ENCODE results near the gene DUT. TPM values are rescaled to one million over a fixed set of nuclear protein-coding genes. Genes with fewer than 3 reads are reported as not detected.

DUT gene
- total and polyA plus RNA-seq, 5 donors, result 71.0 to 92.1 (median 84.1) TPM

- Histone ChIP-seq H3K27ac (ENCODE audit: low read length) (no peak overlapping the region), H3K9me3 (ENCODE audit: control insufficient read depth, low read length) (no peaks in the 10 kb centered on the region), H3K27me3 (ENCODE audit: control insufficient read depth, insufficient read depth) (no peaks in the 10 kb centered on the region), H3K4me3 (ENCODE audit: low read length) (no peak overlapping the region), H3K4me1 (ENCODE audit: control insufficient read depth, insufficient read depth, low read length) (no peaks in the 10 kb centered on the region)
- no peak for DNase-seq
- intact Hi-C loops (cut with DNase I), result no loop called here
- ATAC-seq, result no peak
- WGBS, result 84% methylated on average over 5 of the region's 5 CpGs
Observed at GRCh38 chr15:48300038-48300437, 31.2 kb upstream of the DUT start.

- H3K27ac ChIP-seq (ENCODE audit: low read length), result no peak overlapping the region
- no peak for DNase-seq
- H3K9me3 ChIP-seq (ENCODE audit: control insufficient read depth, low read length), result no peaks in the 10 kb centered on the region
- no peaks in the 10 kb centered on the region for H3K27me3 ChIP-seq (ENCODE audit: control insufficient read depth, insufficient read depth)
- no peak overlapping the region for H3K4me3 ChIP-seq (ENCODE audit: low read length)
- intact Hi-C loops (cut with DNase I), result no loop called here
- ATAC-seq, result no peak
- H3K4me1 ChIP-seq (ENCODE audit: control insufficient read depth, insufficient read depth, low read length), result no peaks in the 10 kb centered on the region
- WGBS, result 50% methylated on average over 2 of the region's 2 CpGs
Observed at GRCh38 chr15:48304398-48304797, 26.8 kb upstream of the DUT start.

- intact Hi-C loops (cut with DNase I), result no loop called here
- Histone ChIP-seq H3K27me3 (ENCODE audit: control insufficient read depth, insufficient read depth) (no peaks in the 10 kb centered on the region), H3K4me1 (ENCODE audit: control insufficient read depth, insufficient read depth, low read length) (no peaks in the 10 kb centered on the region), H3K9me3 (ENCODE audit: control insufficient read depth, low read length) (no peaks in the 10 kb centered on the region), H3K27ac (ENCODE audit: low read length) (no peak overlapping the region), H3K4me3 (ENCODE audit: low read length) (no peak overlapping the region)
- 72% methylated on average over 1 of the region's 1 CpG for WGBS
- DNase-seq (no peak), ATAC-seq (no peak)
Observed at GRCh38 chr15:48306639-48307038, 24.6 kb upstream of the DUT start.

GRCh38 chr15:48307586-48307985, 23.6 kb upstream of the DUT start:
- H3K27me3 ChIP-seq (ENCODE audit: control insufficient read depth, insufficient read depth), result no peaks in the 10 kb centered on the region
- ATAC-seq (no peak), DNase-seq (no peak)
- intact Hi-C loops (cut with DNase I), result no loop called here
- H3K4me3 ChIP-seq (ENCODE audit: low read length), result no peak overlapping the region
- no peaks in the 10 kb centered on the region for H3K4me1 ChIP-seq (ENCODE audit: control insufficient read depth, insufficient read depth, low read length)
- WGBS, result 87% methylated on average over 8 of the region's 8 CpGs
- no peak overlapping the region for H3K27ac ChIP-seq (ENCODE audit: low read length)
- H3K9me3 ChIP-seq (ENCODE audit: control insufficient read depth, low read length), result no peaks in the 10 kb centered on the region

- Histone ChIP-seq H3K4me1 (ENCODE audit: control insufficient read depth, insufficient read depth, low read length) (no peaks in the 10 kb centered on the region), H3K27me3 (ENCODE audit: control insufficient read depth, insufficient read depth) (no peaks in the 10 kb centered on the region), H3K27ac (ENCODE audit: low read length) (no peak overlapping the region), H3K4me3 (ENCODE audit: low read length) (no peak overlapping the region), H3K9me3 (ENCODE audit: control insufficient read depth, low read length) (no peaks in the 10 kb centered on the region)
- intact Hi-C loops (cut with DNase I), result no loop called here
- ATAC-seq (no peak), DNase-seq (no peak)
- 70% methylated on average over 2 of the region's 2 CpGs for WGBS
Observed at GRCh38 chr15:48309740-48310139, 21.5 kb upstream of the DUT start.

- Histone ChIP-seq H3K9me3 (ENCODE audit: control insufficient read depth, low read length) (no peaks in the 10 kb centered on the region), H3K4me3 (ENCODE audit: low read length) (no peak overlapping the region), H3K27ac (ENCODE audit: low read length) (no peak overlapping the region), H3K27me3 (ENCODE audit: control insufficient read depth, insufficient read depth) (no peaks in the 10 kb centered on the region), H3K4me1 (ENCODE audit: control insufficient read depth, insufficient read depth, low read length) (no peaks in the 10 kb centered on the region)
- WGBS, result 87% methylated on average over 2 of the region's 2 CpGs
- no peak for ATAC-seq
- DNase-seq, result no peak
- intact Hi-C loops (cut with DNase I), result no loop called here
Observed at GRCh38 chr15:48313216-48313615, 18.0 kb upstream of the DUT start.

- no peak overlapping the region for H3K27ac ChIP-seq (ENCODE audit: low read length)
- intact Hi-C loops (cut with DNase I), result no loop called here
- 67% methylated on average over 10 of the region's 10 CpGs for WGBS
- no peaks in the 10 kb centered on the region for H3K9me3 ChIP-seq (ENCODE audit: control insufficient read depth, low read length)
- H3K27me3 ChIP-seq (ENCODE audit: control insufficient read depth, insufficient read depth), result no peaks in the 10 kb centered on the region
- no peak for ATAC-seq
- no peaks in the 10 kb centered on the region for H3K4me1 ChIP-seq (ENCODE audit: control insufficient read depth, insufficient read depth, low read length)
- DNase-seq, result no peak
- H3K4me3 ChIP-seq (ENCODE audit: low read length), result no peak overlapping the region
Observed at GRCh38 chr15:48315041-48315440, 16.2 kb upstream of the DUT start.

- no peak for ATAC-seq
- no peak for DNase-seq
- H3K4me3 ChIP-seq (ENCODE audit: low read length), result no peak overlapping the region
- no peaks in the 10 kb centered on the region for H3K4me1 ChIP-seq (ENCODE audit: control insufficient read depth, insufficient read depth, low read length)
- no peak overlapping the region for H3K27ac ChIP-seq (ENCODE audit: low read length)
- H3K27me3 ChIP-seq (ENCODE audit: control insufficient read depth, insufficient read depth), result no peaks in the 10 kb centered on the region
- WGBS, result 93% methylated on average over 2 of the region's 2 CpGs
- no peaks in the 10 kb centered on the region for H3K9me3 ChIP-seq (ENCODE audit: control insufficient read depth, low read length)
- intact Hi-C loops (cut with DNase I), result no loop called here
Observed at GRCh38 chr15:48317221-48317620, 14.0 kb upstream of the DUT start.

- DNase-seq (no peak), ATAC-seq (no peak)
- Histone ChIP-seq H3K9me3 (ENCODE audit: control insufficient read depth, low read length) (no peaks in the 10 kb centered on the region), H3K4me1 (ENCODE audit: control insufficient read depth, insufficient read depth, low read length) (no peaks in the 10 kb centered on the region), H3K4me3 (ENCODE audit: low read length) (no peak overlapping the region), H3K27ac (ENCODE audit: low read length) (no peak overlapping the region), H3K27me3 (ENCODE audit: control insufficient read depth, insufficient read depth) (no peaks in the 10 kb centered on the region)
- 65% methylated on average over 6 of the region's 6 CpGs for WGBS
- intact Hi-C loops (cut with DNase I), result no loop called here
Observed at GRCh38 chr15:48318131-48318530, 13.1 kb upstream of the DUT start.

GRCh38 chr15:48323294-48323693, 7.9 kb upstream of the DUT start:
- Histone ChIP-seq H3K27ac (ENCODE audit: low read length) (no peak overlapping the region), H3K27me3 (ENCODE audit: control insufficient read depth, insufficient read depth) (no peaks in the 10 kb centered on the region), H3K4me3 (ENCODE audit: low read length) (no peak overlapping the region), H3K4me1 (ENCODE audit: control insufficient read depth, insufficient read depth, low read length) (no peaks in the 10 kb centered on the region), H3K9me3 (ENCODE audit: control insufficient read depth, low read length) (no peaks in the 10 kb centered on the region)
- DNase-seq, result no peak
- intact Hi-C loops (cut with DNase I), result no loop called here
- WGBS, result 94% methylated on average over 7 of the region's 7 CpGs
- no peak for ATAC-seq

GRCh38 chr15:48324949-48325348, 6.3 kb upstream of the DUT start:
- DNase-seq (no peak), ATAC-seq (no peak)
- intact Hi-C loops (cut with DNase I), result no loop called here
- Histone ChIP-seq H3K4me3 (ENCODE audit: low read length) (no peak overlapping the region), H3K9me3 (ENCODE audit: control insufficient read depth, low read length) (no peaks in the 10 kb centered on the region), H3K4me1 (ENCODE audit: control insufficient read depth, insufficient read depth, low read length) (no peaks in the 10 kb centered on the region), H3K27ac (ENCODE audit: low read length) (no peak overlapping the region), H3K27me3 (ENCODE audit: control insufficient read depth, insufficient read depth) (no peaks in the 10 kb centered on the region)
- 72% methylated on average over 5 of the region's 5 CpGs for whole genome bisulfite sequencing

- Histone ChIP-seq H3K9me3 (ENCODE audit: control insufficient read depth, low read length) (no peaks in the 10 kb centered on the region), H3K4me1 (ENCODE audit: control insufficient read depth, insufficient read depth, low read length) (no peaks in the 10 kb centered on the region), H3K4me3 (ENCODE audit: low read length) (no peak overlapping the region), H3K27me3 (ENCODE audit: control insufficient read depth, insufficient read depth) (no peaks in the 10 kb centered on the region), H3K27ac (ENCODE audit: low read length) (no peak overlapping the region)
- WGBS, result 87% methylated on average over 5 of the region's 5 CpGs
- DNase-seq (no peak), ATAC-seq (no peak)
- intact Hi-C loops (cut with DNase I), result no loop called here
Observed at GRCh38 chr15:48325400-48325799, 5.8 kb upstream of the DUT start.
